Thyroid gland (tissue), 4 donors: ENCODE results near the gene PTRH1.

Experiments
- CTCF ChIP-seq, 6 experiments: fragments of 200-600 bp in 3 of 6; fragments of 450-650 bp in 3 of 6; sonication (generic) in 3 of 6; IDR thresholded peaks; one replicate each; pipeline ENCODE4 v1.5.1; 2016 to 2019; ENCODE audit warnings: antibody characterized with exemption in 6 of 6, mild to moderate bottlenecking in 2 of 6, inconsistent platforms in 1 of 6, moderate library complexity in 1 of 6
- POLR2A ChIP-seq, 2 donors: fragments of 450-650 bp; IDR thresholded peaks; one replicate each; pipeline ENCODE4 v1.6.1; 2017; ENCODE audit warnings: antibody characterized with exemption in 2 of 2, mild to moderate bottlenecking in 2 of 2, moderate library complexity in 1 of 2

DNA sequence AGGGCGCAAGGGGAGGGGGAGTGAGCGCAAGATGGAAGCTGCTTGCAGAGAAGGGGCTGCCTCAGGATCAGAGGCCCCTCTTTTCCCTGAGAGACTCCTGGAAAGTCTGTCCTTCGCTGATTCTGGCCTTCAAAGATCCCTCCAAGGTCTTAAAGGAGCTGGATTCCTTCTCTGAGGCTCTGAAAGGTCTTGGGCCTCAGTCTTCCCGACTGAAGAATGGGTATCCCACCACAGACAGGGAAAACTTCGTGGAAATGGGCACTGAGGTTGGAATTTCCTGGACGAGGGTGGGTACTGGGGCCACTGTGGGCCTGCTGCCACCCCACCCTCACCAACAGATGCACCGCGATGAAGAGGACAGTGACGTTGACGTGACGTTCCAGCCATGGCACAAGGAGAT lies 3.1 kb downstream of the PTRH1 start:
- TF ChIP-seq CTCF (IDR thresholded peaks at IDR 0.05) (no peak), POLR2A (IDR thresholded peaks at IDR 0.05) (no peak)
